Breast epithelium (tissue), 3 donors: ENCODE results near the gene IL4.

Experiments used
- CTCF ChIP-seq, 3 donors: fragments of 450-650 bp; IDR thresholded peaks; one replicate each; pipeline ENCODE4 v1.5.1; 2016 to 2017; ENCODE audit warnings: antibody characterized with exemption in 3 of 3, mild to moderate bottlenecking in 3 of 3, moderate library complexity in 3 of 3
- POLR2A ChIP-seq: fragments of 450-650 bp; IDR thresholded peaks from one replicate; pipeline ENCODE4 v1.6.1; 2016; ENCODE audit warnings: antibody characterized with exemption, mild to moderate bottlenecking, moderate library complexity
- POLR2AphosphoS5 ChIP-seq, 3 donors: sonication (generic); formaldehyde crosslinking; IDR thresholded peaks; one replicate each; pipeline ENCODE4 v1.6.1; 2017; ENCODE audit warnings: antibody characterized with exemption in 3 of 3

- TF ChIP-seq CTCF (IDR thresholded peaks at IDR 0.05) (no peak), POLR2A (no peak), POLR2AphosphoS5 (IDR thresholded peaks at IDR 0.05) (no peak)
Observed at GRCh38 chr5:132627470-132627869, 46.3 kb upstream of the IL4 start.
